Measurements from ENCODE around the gene CALU.
A peak's percentile ranks its signal among the peaks of the same experiment; 100 is the strongest.

Gene CALU

DNA sequence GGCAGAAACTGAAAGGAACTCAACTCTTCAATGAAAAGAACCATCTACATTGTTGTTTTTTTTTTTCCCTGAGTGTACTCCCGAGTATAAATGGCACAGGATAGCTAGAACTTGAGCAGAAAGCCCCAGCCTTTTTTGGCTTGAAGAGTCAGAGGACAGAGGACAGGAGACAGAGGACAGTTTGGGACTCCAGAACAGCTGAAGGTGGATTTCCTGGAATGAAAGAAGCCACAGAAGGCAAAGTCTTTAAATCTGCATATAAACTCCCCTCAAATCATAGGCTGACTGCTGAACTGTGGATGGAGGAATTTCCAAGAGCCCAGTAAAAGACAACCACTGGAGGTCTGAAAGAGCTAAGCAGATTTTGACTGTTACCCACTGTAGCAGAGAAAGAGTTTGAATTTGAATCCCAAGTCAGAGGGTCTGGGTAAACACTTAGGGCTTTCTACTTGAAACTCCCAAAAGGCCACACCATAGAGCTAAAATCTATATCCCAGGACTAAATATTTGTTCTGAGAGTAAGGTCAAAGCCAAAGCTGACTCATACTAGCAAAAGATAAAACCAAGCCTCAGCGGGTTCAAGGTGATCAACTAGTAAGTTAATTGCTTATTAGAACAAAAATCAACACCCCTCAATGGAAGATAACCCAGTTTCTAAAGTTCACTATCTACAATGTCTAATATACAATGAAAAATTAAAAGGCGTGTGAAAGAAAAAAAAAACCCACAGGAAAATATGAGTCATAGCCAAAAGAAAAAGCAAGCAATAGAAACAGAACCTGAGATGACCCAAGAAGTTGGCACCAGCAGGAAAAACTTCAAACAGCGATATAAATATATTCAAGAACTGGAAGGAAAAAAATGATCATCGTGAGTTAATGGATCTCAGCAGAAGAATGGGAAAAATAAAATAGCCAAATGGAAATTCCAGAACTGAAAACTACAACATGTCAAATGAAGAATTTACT, 38.3 kb downstream of the CALU start:
- no peak overlapping the region for H3K27ac ChIP-seq
- no peak for TF ChIP-seq ZFX (IDR thresholded peaks at IDR 0.05)
- TF ChIP-seq, protein P1, sequence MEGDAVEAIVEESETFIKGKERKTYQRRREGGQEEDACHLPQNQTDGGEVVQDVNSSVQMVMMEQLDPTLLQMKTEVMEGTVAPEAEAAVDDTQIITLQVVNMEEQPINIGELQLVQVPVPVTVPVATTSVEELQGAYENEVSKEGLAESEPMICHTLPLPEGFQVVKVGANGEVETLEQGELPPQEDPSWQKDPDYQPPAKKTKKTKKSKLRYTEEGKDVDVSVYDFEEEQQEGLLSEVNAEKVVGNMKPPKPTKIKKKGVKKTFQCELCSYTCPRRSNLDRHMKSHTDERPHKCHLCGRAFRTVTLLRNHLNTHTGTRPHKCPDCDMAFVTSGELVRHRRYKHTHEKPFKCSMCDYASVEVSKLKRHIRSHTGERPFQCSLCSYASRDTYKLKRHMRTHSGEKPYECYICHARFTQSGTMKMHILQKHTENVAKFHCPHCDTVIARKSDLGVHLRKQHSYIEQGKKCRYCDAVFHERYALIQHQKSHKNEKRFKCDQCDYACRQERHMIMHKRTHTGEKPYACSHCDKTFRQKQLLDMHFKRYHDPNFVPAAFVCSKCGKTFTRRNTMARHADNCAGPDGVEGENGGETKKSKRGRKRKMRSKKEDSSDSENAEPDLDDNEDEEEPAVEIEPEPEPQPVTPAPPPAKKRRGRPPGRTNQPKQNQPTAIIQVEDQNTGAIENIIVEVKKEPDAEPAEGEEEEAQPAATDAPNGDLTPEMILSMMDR (conservative IDR thresholded peaks at IDR 0.05): no peak

DNA sequence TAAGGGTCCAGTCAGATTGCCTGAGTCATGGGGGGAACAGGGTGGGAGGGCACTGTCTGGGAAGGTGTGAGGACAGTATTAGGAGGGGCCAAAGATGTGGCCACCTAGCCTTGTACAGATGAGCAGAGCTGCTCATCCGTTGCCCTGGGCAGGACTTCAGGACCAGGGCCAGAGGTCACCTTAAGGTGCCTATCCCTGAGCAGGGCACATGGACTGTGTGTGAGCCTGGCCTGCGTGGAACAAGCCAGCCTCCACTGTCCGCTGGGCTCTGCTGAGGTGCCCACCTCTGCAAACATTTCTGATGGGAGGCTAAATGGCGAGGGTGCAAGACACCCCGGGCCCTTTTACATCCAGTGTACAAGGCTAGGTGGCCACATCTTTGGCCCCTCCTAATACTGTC, 39.8 kb downstream of the CALU start:
- no peak overlapping the region for H3K27ac ChIP-seq
- TF ChIP-seq ZFX (IDR thresholded peaks at IDR 0.05): no peak

DNA sequence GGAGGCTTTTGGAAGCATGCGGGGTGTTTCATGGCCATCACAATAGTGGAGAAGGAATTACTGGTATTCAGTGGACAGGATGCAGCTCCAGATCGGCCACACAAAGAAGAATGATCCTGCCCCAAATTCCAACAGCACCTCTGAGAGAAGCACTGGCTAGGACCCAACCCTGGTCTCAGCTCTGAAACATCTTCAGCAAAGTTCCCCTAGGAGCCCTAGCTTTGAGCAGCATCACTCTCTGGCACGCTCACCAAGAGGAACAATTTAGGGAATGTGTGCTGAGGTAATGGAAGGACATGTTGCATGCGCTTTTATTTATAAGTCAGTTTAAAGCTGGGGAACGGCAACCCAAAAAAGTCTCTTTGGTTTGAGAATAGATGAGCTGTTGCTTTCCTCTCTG, 42.0 kb downstream of the CALU start:
- no peak overlapping the region for H3K27ac ChIP-seq
- TF ChIP-seq, protein P1 (conservative IDR thresholded peaks at IDR 0.05): no peak
- no peak for TF ChIP-seq ZFX (IDR thresholded peaks at IDR 0.05)

DNA sequence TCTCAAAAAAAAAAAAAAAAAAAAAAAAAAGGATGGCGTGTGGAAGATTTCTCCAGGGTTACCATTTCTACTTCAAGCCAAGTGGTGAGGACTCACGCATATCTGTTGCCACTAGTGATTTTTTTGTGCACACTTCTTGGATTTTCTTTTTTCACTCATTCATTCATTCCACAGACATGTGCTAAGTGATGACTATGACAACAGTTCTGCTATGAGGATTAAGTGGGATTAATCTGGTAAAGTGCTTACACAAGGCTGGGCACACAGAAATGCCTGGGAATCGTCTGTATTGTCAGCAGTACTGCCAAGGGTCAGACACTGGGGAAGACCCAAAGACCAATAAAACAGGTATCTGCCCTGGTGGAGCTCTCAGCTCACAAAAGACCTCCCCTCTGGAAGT, 42.7 kb downstream of the CALU start:
- no peak overlapping the region; the same call in 1 of the 2 replicates for H3K27ac ChIP-seq
- TF ChIP-seq, protein P1 (conservative IDR thresholded peaks at IDR 0.05): no peak
- no peak for TF ChIP-seq ZFX (IDR thresholded peaks at IDR 0.05)

DNA sequence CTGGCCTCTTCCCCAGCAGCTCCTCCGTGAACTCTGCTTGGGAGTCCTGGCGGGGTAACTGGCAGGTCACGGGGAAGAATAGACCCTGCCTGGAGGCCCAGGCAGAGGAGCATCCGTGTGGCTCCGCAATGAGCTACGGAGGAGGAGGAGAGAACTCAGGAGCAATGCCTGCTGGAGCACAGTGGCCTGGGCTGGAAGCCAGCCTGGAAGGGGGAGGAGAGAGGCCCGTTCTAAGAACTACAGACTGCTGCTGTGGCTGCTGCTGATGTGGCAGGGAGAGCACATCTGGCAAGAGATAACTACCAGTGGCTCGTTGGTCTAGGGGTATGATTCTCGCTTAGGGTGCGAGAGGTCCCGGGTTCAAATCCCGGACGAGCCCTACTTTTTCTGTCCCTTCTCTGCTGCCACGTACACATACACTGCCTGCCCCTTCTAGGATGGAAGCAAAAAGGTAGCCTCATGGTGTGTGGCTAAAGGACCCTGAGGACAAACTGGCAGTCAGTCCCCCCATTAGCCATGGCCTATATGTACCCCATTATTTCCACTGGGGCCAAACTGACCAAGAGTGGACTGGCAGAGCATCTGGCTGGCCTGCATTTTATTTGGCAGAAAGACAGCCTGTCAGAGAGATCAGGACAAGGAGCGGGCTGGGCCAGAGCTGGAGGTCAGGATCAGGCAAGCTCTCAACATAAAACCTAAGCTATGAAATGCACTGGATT, 44.1 kb downstream of the CALU start:
- TF ChIP-seq, protein P1 (conservative IDR thresholded peaks at IDR 0.05): no peak
- TF ChIP-seq ZFX (IDR thresholded peaks at IDR 0.05): no peak
- peak overlapping the region; percentile 85 for H3K27ac ChIP-seq

DNA sequence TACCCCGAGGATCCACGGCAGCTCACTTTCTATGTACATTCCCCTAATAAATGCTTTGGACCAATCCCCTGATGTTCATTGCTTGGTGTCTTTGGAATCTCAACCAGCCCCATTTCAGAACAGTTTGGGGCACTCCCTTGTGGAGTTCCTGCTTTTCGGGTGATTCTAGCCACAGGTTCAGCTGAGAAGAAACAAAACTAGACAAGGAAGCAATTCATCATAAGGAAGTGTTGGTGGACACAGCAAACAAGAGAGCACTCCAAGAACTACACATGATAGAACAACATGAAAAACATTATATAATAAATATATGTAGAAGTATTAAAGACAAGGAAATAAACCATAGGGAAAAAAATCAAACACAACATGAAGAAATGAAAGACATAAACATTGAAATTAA, 46.6 kb downstream of the CALU start:
- TF ChIP-seq, protein P1 (conservative IDR thresholded peaks at IDR 0.05): no peak
- TF ChIP-seq ZFX (IDR thresholded peaks at IDR 0.05): no peak
- H3K27ac ChIP-seq: peak overlapping the region; percentile 85; the same call in 1 of the 2 replicates

DNA sequence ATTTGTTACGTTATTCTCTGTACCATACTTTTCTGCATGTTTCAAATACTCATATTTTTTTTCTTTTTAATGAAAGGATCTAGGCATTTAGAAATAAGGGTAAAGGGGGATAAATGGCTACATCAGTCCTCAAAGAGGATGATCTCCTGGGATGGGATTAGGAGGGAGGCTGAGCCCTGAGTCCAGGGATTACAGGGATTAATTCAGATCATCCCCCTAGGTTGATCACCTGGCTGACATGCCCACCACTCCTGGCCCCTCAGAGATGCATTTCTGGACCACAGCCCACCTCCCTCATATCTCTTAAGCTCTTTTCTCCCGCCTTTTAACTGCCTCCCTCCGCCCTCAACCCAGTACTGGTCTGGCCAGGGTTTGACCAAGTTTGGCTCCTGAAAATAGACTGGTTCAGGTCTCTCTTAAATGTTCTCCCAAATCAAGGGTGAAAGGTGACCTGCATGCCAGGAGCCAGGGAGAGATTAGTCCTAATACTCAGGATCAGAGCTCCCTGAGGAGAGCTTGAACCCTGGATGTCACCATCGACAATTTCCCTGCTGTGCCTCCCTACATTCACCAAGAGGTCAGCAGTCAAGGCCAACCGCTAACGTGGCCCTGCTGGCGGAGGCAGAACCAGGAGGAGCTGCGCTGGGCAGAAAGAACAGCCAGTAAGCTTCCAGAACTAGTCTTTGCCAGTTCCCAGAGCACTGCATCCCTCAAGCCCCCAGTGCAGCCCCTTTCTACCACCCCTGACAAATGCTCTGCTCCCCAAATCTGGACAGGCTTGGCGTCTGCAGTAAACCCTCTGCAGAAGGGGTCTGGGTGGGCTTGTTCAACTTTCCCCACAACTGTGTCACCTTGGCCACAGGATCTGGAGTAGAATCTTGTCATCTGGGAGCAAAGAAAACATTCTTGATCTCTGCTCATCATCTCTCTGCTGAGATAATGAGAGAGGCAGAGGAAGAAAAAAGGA, 49.6 kb downstream of the CALU start:
- H3K27ac ChIP-seq: peak overlapping the region; percentile 8
- TF ChIP-seq, protein P1 (conservative IDR thresholded peaks at IDR 0.05): no peak
- TF ChIP-seq ZFX (IDR thresholded peaks at IDR 0.05): no peak
